ENCODE results near the gene ZGPAT. TPM values are rescaled to one million over a fixed set of nuclear protein-coding genes. Genes with fewer than 3 reads are reported as not detected.
"Not testable (repeated sequence)": the region's sequence is repeated elsewhere in the genome, so short reads cannot be mapped to it uniquely, and the experiment has no call there.

The ZGPAT gene
- total RNA-seq, 1 experiment from 2014 or later = 37.9 TPM

- no peaks in the 10 kb centered on the region for H3K4me1 ChIP-seq (ENCODE audit: insufficient read depth, low read length)
- POLR2A ChIA-PET (ENCODE audit: unreplicated experiment) = interaction anchor here (0.7 kb wide), 1 partner anchor 60 kb away, joined by 6 read pairs; no protein-coding TSS in a partner anchor
Measured at GRCh38 chr20:63718996-63719395, 11.2 kb downstream of the ZGPAT start.

GRCh38 chr20:63722967-63723622 lies 15.3 kb downstream of the ZGPAT start:
- DNase-seq; H3K4me3 ChIP-seq (ENCODE audit: low read length); H3K27ac ChIP-seq (ENCODE audit: low read length); H3K9me3 ChIP-seq (ENCODE audit: low read length); H4K20me1 ChIP-seq (ENCODE audit: low read length); H3K9me2 ChIP-seq (replicated peaks; ENCODE audit: low read length); H3F3A ChIP-seq (ENCODE audit: low read length, unreplicated experiment); ATAC-seq; H2AFZ ChIP-seq (ENCODE audit: low read length); H3K4me1 ChIP-seq (ENCODE audit: insufficient read depth, low read length); H3K27me3 ChIP-seq (ENCODE audit: low read length); BruUV-seq (replicated peaks); POLR2A ChIA-PET (ENCODE audit: unreplicated experiment); CTCF ChIA-PET; H3K4me2 ChIP-seq (ENCODE audit: low read length); H3K9ac ChIP-seq (ENCODE audit: low read length); intact Hi-C loops (cut with micrococcal nuclease): not testable (repeated sequence)
- H3K36me3 ChIP-seq (ENCODE audit: low read depth, low read length) = peaks cover 33% of the 10 kb centered on the region
- H3K79me2 ChIP-seq (ENCODE audit: low read length) = peaks cover 63% of the 10 kb centered on the region

More at GRCh38 chr20:63718996-63719395, 11.2 kb downstream of the ZGPAT start:
- H3K27ac ChIP-seq (ENCODE audit: low read length) = no peak overlapping the region
- peaks cover 69% of the 10 kb centered on the region for H3K79me2 ChIP-seq (ENCODE audit: low read length)
- H3K9ac ChIP-seq (ENCODE audit: low read length) = no peak overlapping the region
- DNase-seq (no peak), ATAC-seq (no peak)
- CTCF ChIA-PET = no interaction called here
- no peaks in the 10 kb centered on the region for H4K20me1 ChIP-seq (ENCODE audit: low read length)
- H3K27me3 ChIP-seq (ENCODE audit: low read length) = no peaks in the 10 kb centered on the region
- H3K9me3 ChIP-seq (ENCODE audit: low read length) = no peaks in the 10 kb centered on the region
- no peak overlapping the region for H3K4me3 ChIP-seq (ENCODE audit: low read length)
- no TSS peak for BruUV-seq (replicated peaks)
- H3K4me2 ChIP-seq (ENCODE audit: low read length) = no peak overlapping the region
- H2AFZ ChIP-seq (ENCODE audit: low read length) = no peak overlapping the region
- H3K9me2 ChIP-seq (replicated peaks; ENCODE audit: low read length) = no peaks in the 10 kb centered on the region
- H3F3A ChIP-seq (ENCODE audit: low read length, unreplicated experiment) = no peaks in the 10 kb centered on the region
- intact Hi-C loops (cut with micrococcal nuclease) = no loop called here
- peaks cover 48% of the 10 kb centered on the region for H3K36me3 ChIP-seq (ENCODE audit: low read depth, low read length)
- no peak for TF ChIP-seq EZH2 (IDR thresholded peaks at IDR 0.05; ENCODE audit: low read length, unreplicated experiment)
- no peak for TF ChIP-seq CTCF (conservative IDR thresholded peaks at IDR 0.05; ENCODE audit: low read depth, low read length)
- TF ChIP-seq EZH2phosphoT487 (IDR thresholded peaks at IDR 0.05; ENCODE audit: borderline replicate concordance, low read length) = no peak

- intact Hi-C loops (cut with micrococcal nuclease); H3K9me3 ChIP-seq (ENCODE audit: low read length); H3K36me3 ChIP-seq (ENCODE audit: low read depth, low read length); H3K9ac ChIP-seq (ENCODE audit: low read length); H3F3A ChIP-seq (ENCODE audit: low read length, unreplicated experiment); H3K4me1 ChIP-seq (ENCODE audit: insufficient read depth, low read length); CTCF ChIA-PET; H3K4me2 ChIP-seq (ENCODE audit: low read length); ATAC-seq; H4K20me1 ChIP-seq (ENCODE audit: low read length); H3K4me3 ChIP-seq (ENCODE audit: low read length); BruUV-seq (replicated peaks); DNase-seq; H3K9me2 ChIP-seq (replicated peaks; ENCODE audit: low read length); POLR2A ChIA-PET (ENCODE audit: unreplicated experiment); H3K27me3 ChIP-seq (ENCODE audit: low read length); H3K27ac ChIP-seq (ENCODE audit: low read length); H2AFZ ChIP-seq (ENCODE audit: low read length): not testable (repeated sequence)
- peaks cover 45% of the 10 kb centered on the region for H3K79me2 ChIP-seq (ENCODE audit: low read length)
Measured at GRCh38 chr20:63730189-63730733, 22.4 kb downstream of the ZGPAT start.
